GM15510 (cell line): ENCODE measurements around the gene RCCD1.

Experiments
- POLR2A ChIP-seq: IDR thresholded peaks from 3 replicates; pipeline ENCODE4 v1.6.1; 2011; ENCODE audit warnings: borderline replicate concordance; ENCODE audit not compliant: insufficient read length; ENCODE audit errors: extremely low read depth

RCCD1 gene

GRCh38 chr15:90998737-90999136 lies 44.1 kb downstream of the RCCD1 start:
- no peak for TF ChIP-seq POLR2A

DNA sequence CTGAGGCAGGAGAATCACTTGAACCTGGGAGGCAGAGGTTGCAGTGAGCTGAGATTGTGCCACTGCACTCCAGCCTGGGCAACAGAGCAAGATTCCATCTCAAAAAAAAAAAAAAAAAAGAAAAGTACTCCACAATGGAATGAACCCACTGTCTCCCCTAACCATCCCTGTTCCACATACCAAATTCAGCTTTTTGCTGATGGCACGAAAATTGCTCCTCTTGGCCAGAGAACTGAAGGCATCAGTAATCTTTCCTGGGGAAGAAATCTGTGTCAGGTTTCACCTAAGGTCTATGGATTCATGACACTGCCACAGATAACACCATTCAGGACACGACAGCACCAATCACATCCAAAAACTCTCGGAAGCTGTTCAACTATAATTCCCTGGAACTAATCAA lies 46.5 kb downstream of the RCCD1 start:
- no peak for TF ChIP-seq POLR2A

GRCh38 chr15:91007266-91007665 lies 52.6 kb downstream of the RCCD1 start:
- TF ChIP-seq POLR2A = no peak
